Left kidney (tissue), 8 donors: ENCODE data around the gene ZSCAN5B. TPM values are rescaled to one million over a fixed set of nuclear protein-coding genes. Genes with fewer than 3 reads are reported as not detected.
"Not testable (repeated sequence)": the region's sequence is repeated elsewhere in the genome, so short reads cannot be mapped to it uniquely, and the experiment has no call there.

Experiments
- DNase-seq: peaks from one replicate; pipeline ENCODE4 v3.0.0-alpha.2; 2013
- long read RNA-seq, 8 donors: transcript quantifications; one replicate each; lab custom pipeline, GENCODE V29; 2026
- polyA plus RNA-seq: library from polyadenylated mRNA; unstranded; fragments of 120-200 nt; gene quantifications from one replicate; pipeline ENCODE4 v1.2.1, GENCODE V29; 2013; ENCODE audit not compliant: insufficient read length

ZSCAN5B gene
- polyA plus RNA-seq, result 0.13 TPM
- long read RNA-seq, donor 1, result 0 reads
- long read RNA-seq, donor 2, result 0 reads
- long read RNA-seq, donor 3, result 0 reads
- long read RNA-seq, donor 4, result 0 reads
- long read RNA-seq, donor 5, result 0 reads
- long read RNA-seq, donor 6, result 0 reads
- long read RNA-seq, donor 7, result 0 reads
- long read RNA-seq, donor 8, result 0 reads

GRCh38 chr19:56197646-56198045 lies at the start of gene ZSCAN5B:
ZSCAN5B (minus strand) TSS chr19:56197783; CDS start chr19:56193052, 4,731 bp downstream.
- not testable (repeated sequence) for DNase-seq

GRCh38 chr19:56245764-56246163 lies 48.2 kb upstream of the ZSCAN5B start:
- DNase-seq, result not testable (repeated sequence)

GRCh38 chr19:56245121-56245740 lies 47.6 kb upstream of the ZSCAN5B start:
- no peak for DNase-seq

- DNase-seq, result no peak
These were observed 25.9 kb upstream of the ZSCAN5B start for GRCh38 chr19:56223481-56223880.

- no peak for DNase-seq
These were observed 25.3 kb upstream of the ZSCAN5B start for GRCh38 chr19:56222901-56223300.

- DNase-seq, result no peak
These were observed 24.3 kb upstream of the ZSCAN5B start for GRCh38 chr19:56221851-56222250.

- DNase-seq, result peak; percentile 6
These were observed 23.9 kb upstream of the ZSCAN5B start for GRCh38 chr19:56221442-56221841.

GRCh38 chr19:56218961-56219360 lies 21.4 kb upstream of the ZSCAN5B start:
- no peak for DNase-seq

- peak; percentile 18 for DNase-seq
These were observed 19.7 kb upstream of the ZSCAN5B start for GRCh38 chr19:56217039-56217949.

GRCh38 chr19:56211718-56212117 lies 14.1 kb upstream of the ZSCAN5B start:
- DNase-seq, result no peak

- DNase-seq, result not testable (repeated sequence)
These were observed 12.5 kb upstream of the ZSCAN5B start for GRCh38 chr19:56210036-56210435.

- DNase-seq, result no peak
These were observed 11.5 kb upstream of the ZSCAN5B start for GRCh38 chr19:56209091-56209490.

- DNase-seq, result not testable (repeated sequence)
These were observed 10.0 kb upstream of the ZSCAN5B start for GRCh38 chr19:56207581-56207980.

- DNase-seq, result no peak
These were observed 4.4 kb upstream of the ZSCAN5B start, which contains the start of gene ZSCAN5C for GRCh38 chr19:56201973-56202372. ZSCAN5C (plus strand) TSS chr19:56202273; CDS start chr19:56205914, 3,641 bp downstream.

GRCh38 chr19:56199687-56200086 lies 2.1 kb upstream of the ZSCAN5B start:
- DNase-seq, result no peak

- peak; percentile 15 for DNase-seq
These were observed 3.5 kb downstream of the ZSCAN5B start for GRCh38 chr19:56193981-56194640.

GRCh38 chr19:56191711-56192110 lies 5.9 kb downstream of the ZSCAN5B start:
- DNase-seq, result no peak

- no peak for DNase-seq
These were observed 6.5 kb downstream of the ZSCAN5B start for GRCh38 chr19:56191115-56191514.

- DNase-seq, result no peak
These were observed 7.8 kb downstream of the ZSCAN5B start for GRCh38 chr19:56189785-56190184.

GRCh38 chr19:56177564-56178243 lies 19.9 kb downstream of the ZSCAN5B start:
- no peak for DNase-seq

GRCh38 chr19:56176881-56177280 lies 20.7 kb downstream of the ZSCAN5B start:
- DNase-seq, result no peak

GRCh38 chr19:56176310-56176709 lies 21.3 kb downstream of the ZSCAN5B start:
- not testable (repeated sequence) for DNase-seq
